Measurements from ENCODE around the gene ARRDC3. TPM values are rescaled to one million over a fixed set of nuclear protein-coding genes. Genes with fewer than 3 reads are reported as not detected.

The ARRDC3 gene
- total and polyA plus RNA-seq, 2 of the 8 experiments (the other 6 are each of a cell fraction or from before 2014, with no cell fraction given), result 2.9 to 5.7 TPM

DNA sequence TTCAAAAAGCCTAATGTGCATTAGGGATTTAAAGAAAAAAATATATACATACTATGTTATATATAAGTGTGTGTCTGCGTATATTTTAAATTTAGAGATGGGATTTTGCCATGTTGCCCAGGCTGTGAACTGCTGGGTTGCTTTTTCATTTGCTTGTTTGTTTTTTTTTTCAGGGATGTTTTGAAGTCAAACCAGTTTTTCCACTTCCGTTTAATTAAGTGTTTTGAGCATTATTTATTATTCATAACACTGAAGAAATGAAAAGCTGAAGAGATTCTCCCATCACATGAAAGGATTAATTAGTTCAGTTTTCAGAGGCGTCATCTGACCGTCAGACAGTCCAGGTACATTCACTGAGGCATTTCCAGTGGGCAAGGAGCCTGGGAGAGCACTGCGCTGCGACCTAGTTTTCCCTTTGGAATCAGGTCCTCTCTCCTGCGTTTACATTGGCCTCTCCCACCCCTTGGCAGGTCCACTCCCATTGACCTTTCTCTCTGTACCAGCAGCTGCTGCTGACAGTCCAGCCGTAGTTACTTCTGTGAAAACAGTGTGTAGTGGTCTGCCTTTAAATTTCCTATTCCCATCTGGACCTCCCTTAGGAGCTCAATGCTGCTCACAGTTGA is 26.0 kb downstream of the ARRDC3 start:
- CTCF ChIA-PET (ENCODE audit: partially characterized antibody), result interaction anchor here (1.2 to 1.5 kb wide), 2 partner anchors 28 to 56 kb away, joined by 3 to 9 read pairs; no protein-coding TSS in a partner anchor
- H2AK5ac ChIP-seq (ENCODE audit: low read depth, low read length), result no peak overlapping the region
- H3K27ac ChIP-seq (ENCODE audit: low read depth, low read length), result no peak overlapping the region
- H2BK20ac ChIP-seq (ENCODE audit: low read length), result no peak overlapping the region
- H2BK15ac ChIP-seq (ENCODE audit: low read length), result no peak overlapping the region
- H3K4me1 ChIP-seq (replicated peaks in 1 of 4; ENCODE audit: control insufficient read depth in 3 of 4, insufficient read depth in 4 of 4, low read length in 3 of 4), result peaks cover 0 to 5% (median 1%) of the 10 kb centered on the region in 4 experiments; a peak in 2 of 7 replicates
- no peaks in the 10 kb centered on the region for H3K79me2 ChIP-seq (ENCODE audit: control insufficient read depth in 1 of 2, insufficient read depth in 2 of 2, low read length in 2 of 2)
- H3K23ac ChIP-seq (ENCODE audit: insufficient read length), result no peak overlapping the region
- no peak overlapping the region for H4K91ac ChIP-seq (replicated peaks; ENCODE audit: insufficient read length, low read length)
- 75% methylated on average over 8 of the region's 8 CpGs; no CpG with 5 or more reads in 1 of the 2 experiments for WGBS, 2 experiments (ENCODE audit: extremely low coverage in 1 of 2, insufficient coverage in 1 of 2, insufficient read length in 1 of 2, insufficient replicate concordance in 2 of 2, low coverage in 1 of 2, low lambda C conversion rate in 2 of 2, missing lambda C conversion rate in 1 of 2)
- H3K4me3 ChIP-seq (ENCODE audit: extremely low read depth in 1 of 4, insufficient read depth in 2 of 4, low read depth in 3 of 4, low read length in 4 of 4), result no peak overlapping the region
- H4K8ac ChIP-seq (ENCODE audit: extremely low read depth, insufficient read depth, low read length), result no peak overlapping the region
- no peak overlapping the region for H2BK12ac ChIP-seq (ENCODE audit: low read depth, low read length)
- no peak overlapping the region for H3K14ac ChIP-seq (ENCODE audit: insufficient read length)
- no peak overlapping the region for H2BK120ac ChIP-seq (replicated peaks; ENCODE audit: low read depth, low read length)
- no peaks in the 10 kb centered on the region for H3K9me3 ChIP-seq (ENCODE audit: insufficient read depth in 2 of 2, low read depth in 1 of 2, low read length in 1 of 2)
- no peak overlapping the region for H3K4ac ChIP-seq (replicated peaks; ENCODE audit: insufficient read length, low read depth, low read length)
- H3K18ac ChIP-seq (ENCODE audit: extremely low read depth, low read length), result no peak overlapping the region
- H3K36me3 ChIP-seq (ENCODE audit: control insufficient read depth in 2 of 4, insufficient read depth in 4 of 4, low read length in 3 of 4), result no peaks in the 10 kb centered on the region
- DNase-seq (ENCODE audit: low read depth in 1 of 2, low spot score in 2 of 2) (no peak), FAIRE-seq (no peak)
- H3K4me2 ChIP-seq (ENCODE audit: insufficient read depth in 1 of 2, low read depth in 2 of 2, low read length in 2 of 2), result peak overlapping the region in 1 of 2 experiments; percentile 16; a peak in 1 of 4 replicates
- no peaks in the 10 kb centered on the region for H4K20me1 ChIP-seq (replicated peaks in 1 of 2; ENCODE audit: control insufficient read depth in 1 of 2, insufficient read depth in 2 of 2, low read length in 2 of 2)
- no peaks in the 10 kb centered on the region for H3K27me3 ChIP-seq (replicated peaks in 1 of 4; ENCODE audit: control insufficient read depth in 3 of 4, extremely low read depth in 1 of 4, insufficient read depth in 3 of 4, low read length in 3 of 4)
- no peaks in the 10 kb centered on the region for H3K23me2 ChIP-seq (ENCODE audit: low read depth, low read length)
- H2BK5ac ChIP-seq (ENCODE audit: low read depth, low read length), result no peak overlapping the region
- peak overlapping the region in 1 of 4 experiments; percentile 7; a peak in 1 of 7 replicates for H3K9ac ChIP-seq (replicated peaks in 1 of 4; ENCODE audit: extremely low read depth in 1 of 4, low read depth in 3 of 4, low read length in 3 of 4)
- H3K56ac ChIP-seq (replicated peaks; ENCODE audit: insufficient read length, low read depth, low read length), result no peak overlapping the region
- no peak overlapping the region for H4K5ac ChIP-seq (ENCODE audit: insufficient read length, low read depth, low read length)
- no peaks in the 10 kb centered on the region for H3K79me1 ChIP-seq (ENCODE audit: low read depth, low read length)
- peak overlapping the region; percentile 28; the same call in 1 of the 2 replicates for H2AFZ ChIP-seq (ENCODE audit: low read length)
- POLR2A ChIA-PET (ENCODE audit: partially characterized antibody), result interaction anchor here (1.2 kb wide), 1 partner anchor 24 kb away, joined by 6 read pairs; no protein-coding TSS in a partner anchor
- TF ChIP-seq, protein P1, sequence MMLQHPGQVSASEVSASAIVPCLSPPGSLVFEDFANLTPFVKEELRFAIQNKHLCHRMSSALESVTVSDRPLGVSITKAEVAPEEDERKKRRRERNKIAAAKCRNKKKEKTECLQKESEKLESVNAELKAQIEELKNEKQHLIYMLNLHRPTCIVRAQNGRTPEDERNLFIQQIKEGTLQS (IDR thresholded peaks at IDR 0.05; ENCODE audit: insufficient read depth, low read depth, low read length), result no peak
- TF ChIP-seq NANOG (IDR thresholded peaks at IDR 0.05; ENCODE audit: insufficient read depth, low read depth, low read length, poor library complexity, severe bottlenecking) (no peak), EZH2 (IDR thresholded peaks at IDR 0.05; ENCODE audit: low read depth, low read length, severe bottlenecking) (no peak), SP1 (IDR thresholded peaks at IDR 0.05; ENCODE audit: low read depth, low read length) (no peak), SRF (IDR thresholded peaks at IDR 0.05; ENCODE audit: low read depth, low read length) (no peak), RFX5 (IDR thresholded peaks at IDR 0.05; ENCODE audit: borderline replicate concordance, low read depth, low read length) (no peak), RAD21 (IDR thresholded peaks at IDR 0.05 in 1 of 2, conservative IDR thresholded peaks at IDR 0.05 in 1 of 2; ENCODE audit: low read depth in 2 of 2, low read length in 2 of 2) (no peak), GABPA (IDR thresholded peaks at IDR 0.05; ENCODE audit: borderline replicate concordance, insufficient read depth, low read length) (no peak), NRF1 (IDR thresholded peaks at IDR 0.05; ENCODE audit: low read depth, low read length) (no peak), POLR2AphosphoS5 (IDR thresholded peaks at IDR 0.05; ENCODE audit: low read depth, low read length) (no peak)
- TF ChIP-seq, protein P2, sequence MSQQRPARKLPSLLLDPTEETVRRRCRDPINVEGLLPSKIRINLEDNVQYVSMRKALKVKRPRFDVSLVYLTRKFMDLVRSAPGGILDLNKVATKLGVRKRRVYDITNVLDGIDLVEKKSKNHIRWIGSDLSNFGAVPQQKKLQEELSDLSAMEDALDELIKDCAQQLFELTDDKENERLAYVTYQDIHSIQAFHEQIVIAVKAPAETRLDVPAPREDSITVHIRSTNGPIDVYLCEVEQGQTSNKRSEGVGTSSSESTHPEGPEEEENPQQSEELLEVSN (IDR thresholded peaks at IDR 0.05), result no peak
